Measurements from ENCODE around the gene OCIAD2.
"Not testable (repeated sequence)": the region's sequence is repeated elsewhere in the genome, so short reads cannot be mapped to it uniquely, and the experiment has no call there.

The OCIAD2 gene

DNA sequence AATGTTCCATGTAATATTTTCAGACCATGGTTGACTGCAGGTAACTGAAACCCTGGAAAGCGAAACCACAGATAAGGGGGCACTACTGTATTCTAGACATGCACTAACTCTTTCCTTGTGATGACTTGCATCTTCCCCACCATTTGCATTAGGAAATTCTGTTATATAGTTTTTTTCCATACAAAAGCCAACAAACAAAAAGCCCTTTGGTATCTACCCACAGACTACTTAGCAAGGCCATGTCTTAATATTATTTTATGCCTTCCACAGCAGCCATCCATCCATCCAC lies 52.2 kb downstream of the OCIAD2 start:
- no peak for DNase-seq (ENCODE audit: low spot score)

DNA sequence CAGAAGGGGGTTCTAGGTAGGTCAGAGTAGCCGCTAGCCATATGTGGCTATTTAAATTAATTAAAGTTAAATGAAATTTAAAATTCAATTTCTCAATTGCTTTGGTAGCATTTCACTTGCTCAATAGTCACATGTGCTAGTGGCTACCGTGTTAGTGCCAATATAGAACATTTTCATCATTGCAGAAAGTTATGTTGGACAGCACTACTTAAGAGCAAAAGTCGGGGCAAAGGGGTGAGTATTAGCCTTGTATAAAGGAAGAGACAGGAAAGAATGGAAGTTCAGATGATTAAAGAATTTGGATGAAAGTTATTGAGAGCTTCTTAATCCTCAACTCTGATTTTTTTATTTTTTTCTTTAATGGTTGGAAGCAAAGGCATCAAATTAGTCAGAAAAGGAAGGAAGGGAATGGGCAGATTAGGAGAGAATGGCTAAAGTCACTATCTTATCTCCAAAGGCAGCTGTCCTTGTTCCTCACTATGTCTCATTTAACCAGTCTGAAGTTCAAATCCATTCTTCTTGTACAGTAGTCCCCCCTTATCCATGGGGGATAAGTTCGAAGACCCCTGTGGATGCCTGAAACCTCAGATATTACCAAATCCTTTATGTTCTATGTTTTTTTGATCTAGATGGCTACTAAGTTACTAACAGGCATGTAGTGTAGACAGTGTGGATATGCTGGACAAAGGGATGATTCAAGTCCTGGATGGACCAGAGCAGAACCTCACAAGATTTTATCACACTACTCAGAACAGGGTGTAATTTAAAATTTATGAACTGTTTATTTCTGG lies 52.8 kb downstream of the OCIAD2 start:
- DNase-seq (ENCODE audit: low spot score): no peak

- no peak for DNase-seq (ENCODE audit: low spot score)
These were observed 54.9 kb downstream of the OCIAD2 start for GRCh38 chr4:48851651-48852050.

- DNase-seq (ENCODE audit: low spot score): not testable (repeated sequence)
These were observed 57.8 kb downstream of the OCIAD2 start for GRCh38 chr4:48848799-48849198.

DNA sequence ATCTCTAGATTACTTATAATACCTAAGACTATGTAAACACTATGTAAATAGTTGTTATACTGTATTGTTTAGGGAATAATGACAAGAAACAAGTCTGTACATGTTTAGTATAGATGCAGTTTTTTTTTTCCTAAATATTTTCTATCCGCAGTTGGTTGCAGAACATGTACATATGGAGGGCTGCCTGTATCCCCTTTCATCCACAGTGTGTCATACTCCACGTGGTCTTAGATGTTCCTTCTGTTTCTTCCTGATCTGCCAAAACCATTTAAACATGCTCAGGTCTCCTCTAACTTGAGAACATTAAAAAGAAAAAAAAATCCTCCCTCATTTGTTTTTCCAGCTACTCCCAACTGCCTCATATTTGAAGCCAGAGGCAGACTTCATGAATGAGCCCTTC lies 61.7 kb downstream of the OCIAD2 start:
- peak; percentile 24 for DNase-seq (ENCODE audit: low spot score)

GRCh38 chr4:48841045-48841827 lies 65.3 kb downstream of the OCIAD2 start:
- no peak for DNase-seq (ENCODE audit: low spot score)

- DNase-seq (ENCODE audit: low spot score): no peak
These were observed 69.9 kb downstream of the OCIAD2 start for GRCh38 chr4:48836658-48837057.

Data from Ammon's horn (tissue), 1 donor.